ENCODE measurements around the gene GZMB.

Gene GZMB, protein sequence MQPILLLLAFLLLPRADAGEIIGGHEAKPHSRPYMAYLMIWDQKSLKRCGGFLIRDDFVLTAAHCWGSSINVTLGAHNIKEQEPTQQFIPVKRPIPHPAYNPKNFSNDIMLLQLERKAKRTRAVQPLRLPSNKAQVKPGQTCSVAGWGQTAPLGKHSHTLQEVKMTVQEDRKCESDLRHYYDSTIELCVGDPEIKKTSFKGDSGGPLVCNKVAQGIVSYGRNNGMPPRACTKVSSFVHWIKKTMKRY

DNA sequence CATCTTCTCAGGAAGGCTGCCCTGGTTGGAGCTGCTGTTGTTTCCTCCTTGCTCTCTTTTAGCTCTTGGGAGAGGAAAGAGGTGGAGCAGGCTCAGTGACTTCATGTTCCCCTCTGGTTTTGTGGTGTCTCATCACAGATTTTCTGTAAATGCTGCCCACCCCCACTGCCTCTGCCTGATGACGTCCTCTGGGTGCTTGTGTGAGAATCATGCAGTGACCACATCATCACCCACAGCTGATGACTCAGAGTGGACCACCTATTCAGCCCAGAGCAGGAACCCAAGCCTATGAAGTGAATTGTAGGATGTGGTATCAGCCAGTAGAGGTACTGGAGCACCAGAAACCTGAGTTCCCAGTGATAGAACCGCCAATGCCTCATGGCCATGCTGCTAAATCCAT is at the start of gene GZMB:
Gene GZMB, minus strand, starts transcription at position 33 of the 400 bp plus-strand sequence. Its CDS starts 30 bp downstream, at position 3.
- TF ChIP-seq CTCF (IDR thresholded peaks at IDR 0.05; ENCODE audit: extremely low read depth, insufficient read depth, missing control alignments), result peak; percentile 20
- no peak for DNase-seq (ENCODE audit: low spot score)
- in situ Hi-C loops (cut with MboI; ENCODE audit: low pct_unique_long_range_greater_than_20kb, low sequenced_read_pairs, unreplicated experiment), result no loop called here

GRCh38 chr14:24681056-24681455 is 47.1 kb upstream of the GZMB start:
- in situ Hi-C loops (cut with MboI; ENCODE audit: low pct_unique_long_range_greater_than_20kb, low sequenced_read_pairs, unreplicated experiment), result loop anchor here (10.0 to 25.0 kb wide), 2 partner anchors 76 to 219 kb away; partner anchors contain the start of gene GZMH
- DNase-seq (ENCODE audit: low spot score), result no peak
- TF ChIP-seq CTCF (IDR thresholded peaks at IDR 0.05; ENCODE audit: extremely low read depth, insufficient read depth, missing control alignments), result no peak

GRCh38 chr14:24680516-24680915 is 46.5 kb upstream of the GZMB start:
- DNase-seq (ENCODE audit: low spot score), result no peak
- TF ChIP-seq CTCF (IDR thresholded peaks at IDR 0.05; ENCODE audit: extremely low read depth, insufficient read depth, missing control alignments), result no peak
- in situ Hi-C loops (cut with MboI; ENCODE audit: low pct_unique_long_range_greater_than_20kb, low sequenced_read_pairs, unreplicated experiment), result loop anchor here (10.0 to 25.0 kb wide), 2 partner anchors 76 to 218 kb away; partner anchors contain the start of gene GZMH

GRCh38 chr14:24679248-24679961 is 45.4 kb upstream of the GZMB start:
- no peak for DNase-seq (ENCODE audit: low spot score)
- peak; percentile 16 for TF ChIP-seq CTCF (IDR thresholded peaks at IDR 0.05; ENCODE audit: extremely low read depth, insufficient read depth, missing control alignments)
- in situ Hi-C loops (cut with MboI; ENCODE audit: low pct_unique_long_range_greater_than_20kb, low sequenced_read_pairs, unreplicated experiment), result loop anchor here (25.0 kb wide), 1 partner anchor 217 kb away; no protein-coding TSS in a partner anchor

DNA sequence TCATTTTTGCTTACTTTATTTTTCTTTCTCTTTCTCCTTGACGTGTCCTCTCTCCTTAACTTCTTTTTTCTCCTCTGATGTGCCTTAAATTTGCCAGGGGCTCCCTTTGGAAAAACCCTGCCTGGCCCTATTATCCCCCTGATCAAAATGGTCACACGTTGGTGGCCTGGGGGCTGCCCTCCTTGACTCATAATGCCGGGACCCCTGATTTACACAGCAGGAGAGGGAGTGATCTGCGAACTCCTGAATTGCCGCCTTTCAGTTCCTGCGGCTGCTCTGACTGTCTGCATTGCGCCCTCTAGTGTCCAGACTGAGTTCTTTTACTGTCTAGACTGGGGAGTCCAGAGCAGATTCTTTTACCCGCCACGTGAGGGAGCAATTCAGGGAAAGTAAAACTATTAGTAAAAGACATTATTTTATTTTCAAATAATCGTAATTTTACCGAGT is 44.8 kb upstream of the GZMB start:
- peak; percentile 99 for TF ChIP-seq CTCF (IDR thresholded peaks at IDR 0.05; ENCODE audit: extremely low read depth, insufficient read depth, missing control alignments)
- DNase-seq (ENCODE audit: low spot score), result peak; percentile 71
- in situ Hi-C loops (cut with MboI; ENCODE audit: low pct_unique_long_range_greater_than_20kb, low sequenced_read_pairs, unreplicated experiment), result loop anchor here (25.0 kb wide), 1 partner anchor 217 kb away; no protein-coding TSS in a partner anchor

- no peak for TF ChIP-seq CTCF (IDR thresholded peaks at IDR 0.05; ENCODE audit: extremely low read depth, insufficient read depth, missing control alignments)
- in situ Hi-C loops (cut with MboI; ENCODE audit: low pct_unique_long_range_greater_than_20kb, low sequenced_read_pairs, unreplicated experiment), result loop anchor here (25.0 kb wide), 1 partner anchor 216 kb away; no protein-coding TSS in a partner anchor
- DNase-seq (ENCODE audit: low spot score), result no peak
Observed at GRCh38 chr14:24677956-24678355, 44.0 kb upstream of the GZMB start.
